ENCODE results near the gene INO80C.

DNA sequence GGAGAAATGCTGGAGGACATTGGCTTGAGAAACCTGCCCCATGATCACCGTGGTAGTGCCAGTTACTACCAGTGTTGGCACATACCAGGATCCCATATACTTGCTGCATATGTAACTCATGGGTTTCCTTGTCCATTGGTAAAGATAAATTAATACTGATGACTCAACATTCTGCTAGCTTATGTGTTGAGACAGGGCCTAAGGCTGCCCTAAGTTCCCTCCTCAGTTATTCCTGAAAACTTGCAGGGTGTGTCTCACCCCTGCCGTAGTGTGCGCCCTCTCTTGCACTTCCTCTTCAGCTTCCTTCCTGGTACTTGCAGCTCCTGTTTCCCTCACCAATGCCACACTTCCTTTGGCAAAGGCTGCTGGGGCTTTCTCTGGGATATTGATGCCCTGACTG is 4.3 kb upstream of the INO80C start:
- TF ChIP-seq CTCF (conservative IDR thresholded peaks at IDR 0.05; ENCODE audit: low read depth, low read length), result no peak
- no peak for TF ChIP-seq POLR2A (IDR thresholded peaks at IDR 0.05; ENCODE audit: low read depth, low read length)
- TF ChIP-seq, protein P1, sequence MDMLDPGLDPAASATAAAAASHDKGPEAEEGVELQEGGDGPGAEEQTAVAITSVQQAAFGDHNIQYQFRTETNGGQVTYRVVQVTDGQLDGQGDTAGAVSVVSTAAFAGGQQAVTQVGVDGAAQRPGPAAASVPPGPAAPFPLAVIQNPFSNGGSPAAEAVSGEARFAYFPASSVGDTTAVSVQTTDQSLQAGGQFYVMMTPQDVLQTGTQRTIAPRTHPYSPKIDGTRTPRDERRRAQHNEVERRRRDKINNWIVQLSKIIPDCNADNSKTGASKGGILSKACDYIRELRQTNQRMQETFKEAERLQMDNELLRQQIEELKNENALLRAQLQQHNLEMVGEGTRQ (IDR thresholded peaks at IDR 0.05; ENCODE audit: low read depth, low read length), result no peak
- no peak for TF ChIP-seq RAD21 (IDR thresholded peaks at IDR 0.05; ENCODE audit: low read length)
- no peak for TF ChIP-seq BHLHE40 (IDR thresholded peaks at IDR 0.05; ENCODE audit: low read depth, low read length)
- no peak for TF ChIP-seq FOS (IDR thresholded peaks at IDR 0.05; ENCODE audit: low read depth, low read length)
- TF ChIP-seq MXI1 (IDR thresholded peaks at IDR 0.05; ENCODE audit: borderline replicate concordance, low read depth, low read length), result no peak
- no peak for TF ChIP-seq MAZ (IDR thresholded peaks at IDR 0.05; ENCODE audit: borderline replicate concordance, low read depth, low read length)

Measured in IMR-90 (cell line).